Upper lobe of right lung (tissue), 1 donor: ENCODE measurements around the gene UTF1. TPM values are rescaled to one million over a fixed set of nuclear protein-coding genes. Genes with fewer than 3 reads are reported as not detected.

Source experiments
- ATAC-seq: fragments of 200-7000 bp; cut with Tn5 transposase; one replicate; pipeline ENCODE4 v1.9.1; 2020; ENCODE audit warnings: mild to moderate bottlenecking, moderate library complexity
- DNase-seq: peaks from one replicate; pipeline ENCODE4 v3.0.0-alpha.2; 2020
- H3K27ac ChIP-seq: fragments of 200-600 bp; one replicate; pipeline ENCODE4 v1.8.0; 2022
- H3K27me3 ChIP-seq: fragments of 200-600 bp; one replicate; pipeline ENCODE4 v1.8.0; 2022; ENCODE audit warnings: mild to moderate bottlenecking
- H3K36me3 ChIP-seq: fragments of 200-600 bp; one replicate; pipeline ENCODE4 v1.8.0; 2022
- H3K4me1 ChIP-seq: fragments of 200-600 bp; one replicate; pipeline ENCODE4 v1.8.0; 2022
- H3K4me3 ChIP-seq: fragments of 200-600 bp; one replicate; pipeline ENCODE4 v1.8.0; 2022; ENCODE audit warnings: mild to moderate bottlenecking
- H3K9me3 ChIP-seq: fragments of 200-600 bp; one replicate; pipeline ENCODE4 v1.8.0; 2022
- CTCF ChIP-seq: fragments of 200-600 bp; IDR thresholded peaks from one replicate; pipeline ENCODE4 v1.8.0; 2022; ENCODE audit warnings: antibody characterized with exemption
- intact Hi-C: fragments of 100-400 bp; cut with DNase I; formaldehyde crosslinking; loops from one replicate; pipeline ENCODE4 v1.11.0; 2022
- microRNA-seq: library from miRNA; unstranded; fragments of <30 nt; microRNA quantifications from one replicate; pipeline ENCODE4 v1.2.0, GENCODE V29; 2020; ENCODE audit warnings: borderline microRNAs expressed
- total RNA-seq: library from RNA; stranded (reverse); fragmentation: NEBNext Ultra II Directional; extraction: Animal tissue kit (Norgen Biotek cat#: 25700); gene quantifications from one replicate; pipeline ENCODE4 v1.2.1, GENCODE V29; 2021
- donor health status: DM: no; HTN: yes; CAD: no; lungs with severe emphysema.

Gene UTF1
- total RNA-seq, 1 donor from 2014 or later, result not detected

GRCh38 chr10:133279326-133280226 is 49.6 kb downstream of the UTF1 start:
- H3K9me3 ChIP-seq, result no peaks in the 10 kb centered on the region
- H3K4me3 ChIP-seq, result no peak overlapping the region
- peaks cover 7% of the 10 kb centered on the region for H3K27me3 ChIP-seq
- peaks cover 38% of the 10 kb centered on the region for H3K4me1 ChIP-seq
- intact Hi-C loops, result no loop called here
- H3K27ac ChIP-seq, result peak overlapping the region; percentile 63
- TF ChIP-seq CTCF, result no peak
- peaks cover 43% of the 10 kb centered on the region for H3K36me3 ChIP-seq
- no peak for DNase-seq
- ATAC-seq, result peak; percentile 2

- ATAC-seq, result no peak
- intact Hi-C loops, result no loop called here
- no peak for DNase-seq
Measured at GRCh38 chr10:133280391-133281059, 50.5 kb downstream of the UTF1 start.

GRCh38 chr10:133281084-133281483 is 51.1 kb downstream of the UTF1 start:
- intact Hi-C loops, result no loop called here
- Histone ChIP-seq H3K4me3 (no peak overlapping the region), H3K9me3 (no peaks in the 10 kb centered on the region), H3K27me3 (peaks cover 7% of the 10 kb centered on the region), H3K36me3 (peaks cover 58% of the 10 kb centered on the region), H3K27ac (no peak overlapping the region), H3K4me1 (peaks cover 32% of the 10 kb centered on the region)
- ATAC-seq, result no peak
- DNase-seq, result no peak
- no peak for TF ChIP-seq CTCF

More at GRCh38 chr10:133280391-133281059, 50.5 kb downstream of the UTF1 start:
- Histone ChIP-seq H3K4me1 (peaks cover 32% of the 10 kb centered on the region), H3K27me3 (peaks cover 7% of the 10 kb centered on the region), H3K9me3 (no peaks in the 10 kb centered on the region), H3K27ac (no peak overlapping the region), H3K36me3 (peaks cover 53% of the 10 kb centered on the region), H3K4me3 (no peak overlapping the region)
- no peak for TF ChIP-seq CTCF

Small RNA genes within 50 kb of the gene (microRNA-seq; reads per million reads assigned to microRNA genes)
- gene MIR202, result 7.4 reads per million, percentile 34 among the genes with 10 or more reads in this experiment

Other genes starting within 250 kb of the UTF1 start
- gene ADGRA1, start 142.3 kb upstream of the UTF1 start, total RNA-seq, result not detected
- 14.3 TPM for gene KNDC1, start 70.0 kb upstream of the UTF1 start, total RNA-seq
- gene VENTX, start 7.6 kb downstream of the UTF1 start, total RNA-seq, result 3.4 TPM
- gene ADAM8, start 46.7 kb downstream of the UTF1 start, total RNA-seq, result 20.3 TPM
- 44.6 TPM for gene TUBGCP2, start 78.7 kb downstream of the UTF1 start, total RNA-seq
- gene ZNF511, start 78.7 kb downstream of the UTF1 start, total RNA-seq, result 42.8 TPM
- not detected for gene CALY, start 106.7 kb downstream of the UTF1 start, total RNA-seq
- gene PRAP1, start 117.2 kb downstream of the UTF1 start, total RNA-seq, result not detected
- 21.2 TPM for gene FUOM, start 127.8 kb downstream of the UTF1 start, total RNA-seq
- 55.8 TPM for gene ECHS1, start 143.1 kb downstream of the UTF1 start, total RNA-seq
- 6.0 TPM for gene PAOX, start 149.0 kb downstream of the UTF1 start, total RNA-seq
- gene MTG1, start 163.9 kb downstream of the UTF1 start, total RNA-seq, result 33.0 TPM
- gene SPRN, start 194.4 kb downstream of the UTF1 start, total RNA-seq, result not detected
- gene SCART1, start 223.7 kb downstream of the UTF1 start, total RNA-seq, result 2.6 TPM